Neural progenitor cell (in vitro differentiated cells): ENCODE results near the gene DHRS3.

Experiments used
- CTCF ChIP-seq: fragments of 200-600 bp; sonication (generic); IDR thresholded peaks from 2 replicates; pipeline ENCODE4 v1.5.1; 2017; ENCODE audit warnings: antibody characterized with exemption, mild to moderate bottlenecking
- EZH2 ChIP-seq: fragments of 200-600 bp; sonication (generic); IDR thresholded peaks from 2 replicates; pipeline ENCODE4 v1.6.1; 2017; ENCODE audit warnings: antibody characterized with exemption, mild to moderate bottlenecking, moderate library complexity

- TF ChIP-seq CTCF (no peak), EZH2 (no peak)
Measured at GRCh38 chr1:12543740-12544154, 74.3 kb downstream of the DHRS3 start.
